ENCODE results near the gene TRIM54. TPM values are rescaled to one million over a fixed set of nuclear protein-coding genes. Genes with fewer than 3 reads are reported as not detected.

The TRIM54 gene
- total RNA-seq, 2 donors from 2014 or later, result 0.86 to 2.2 TPM

GRCh38 chr2:27353762-27354596 is 71.8 kb downstream of the TRIM54 start:
- no peak for DNase-seq
- peaks cover 11% of the 10 kb centered on the region for H3K9me3 ChIP-seq (ENCODE audit: control insufficient read depth, low read length)
- no peaks in the 10 kb centered on the region for H3K27me3 ChIP-seq (ENCODE audit: control insufficient read depth, insufficient read depth, low read length, poor library complexity, severe bottlenecking)
- H3K9ac ChIP-seq (ENCODE audit: extremely low read depth, low read length, poor library complexity, severe bottlenecking), result no peak overlapping the region
- H3K4me3 Mint-ChIP-seq, result peak overlapping the region; percentile 94
- H3K27ac ChIP-seq (ENCODE audit: low read depth, low read length), result no peak overlapping the region
- no peak overlapping the region for H3K4me3 ChIP-seq (ENCODE audit: low read length)
- peak overlapping the region; percentile 25 for H3K27ac Mint-ChIP-seq
- H3K27me3 Mint-ChIP-seq (ENCODE audit: insufficient read depth), result no peaks in the 10 kb centered on the region
- 94% methylated on average over 6 to 7 of the region's 7 CpGs for WGBS, 2 experiments (ENCODE audit: insufficient coverage in 1 of 2, insufficient read length in 1 of 2)
- no peaks in the 10 kb centered on the region for H3K4me1 ChIP-seq (ENCODE audit: control insufficient read depth, insufficient read depth, low read length)
- H3K4me1 Mint-ChIP-seq, result peaks cover 20% of the 10 kb centered on the region
- H3K36me3 ChIP-seq (ENCODE audit: control insufficient read depth, insufficient read depth, low read length), result no peaks in the 10 kb centered on the region
- peaks cover 26% of the 10 kb centered on the region for H3K36me3 Mint-ChIP-seq (ENCODE audit: low read depth)
- TF ChIP-seq CTCF (conservative IDR thresholded peaks at IDR 0.05), result no peak
- H3K9me3 Mint-ChIP-seq, result peaks cover 13% of the 10 kb centered on the region

- Histone ChIP-seq H3K36me3 (ENCODE audit: control insufficient read depth, insufficient read depth, low read length) (no peaks in the 10 kb centered on the region), H3K9me3 (ENCODE audit: control insufficient read depth, low read length) (peaks cover 11% of the 10 kb centered on the region), H3K27ac (ENCODE audit: low read depth, low read length) (no peak overlapping the region), H3K4me3 (ENCODE audit: low read length) (peak overlapping the region; percentile 91), H3K4me1 (ENCODE audit: control insufficient read depth, insufficient read depth, low read length) (no peaks in the 10 kb centered on the region), H3K27me3 (ENCODE audit: control insufficient read depth, insufficient read depth, low read length, poor library complexity, severe bottlenecking) (no peaks in the 10 kb centered on the region), H3K9ac (ENCODE audit: extremely low read depth, low read length, poor library complexity, severe bottlenecking) (no peak overlapping the region)
- DNase-seq, result no peak
- Mint-ChIP-seq H3K4me1 (peaks cover 20% of the 10 kb centered on the region), H3K4me3 (peak overlapping the region; percentile 94), H3K36me3 (ENCODE audit: low read depth) (peaks cover 23% of the 10 kb centered on the region), H3K27me3 (ENCODE audit: insufficient read depth) (no peaks in the 10 kb centered on the region), H3K27ac (peak overlapping the region; percentile 25), H3K9me3 (peaks cover 13% of the 10 kb centered on the region)
- no peak for TF ChIP-seq CTCF (conservative IDR thresholded peaks at IDR 0.05)
- 94 to 96% methylated on average over 6 to 7 of the region's 7 CpGs for WGBS, 2 experiments (ENCODE audit: insufficient coverage in 1 of 2, insufficient read length in 1 of 2)
Measured at GRCh38 chr2:27354597-27354927, 72.3 kb downstream of the TRIM54 start.

- H3K4me1 ChIP-seq (ENCODE audit: control insufficient read depth, insufficient read depth, low read length), result no peaks in the 10 kb centered on the region
- peaks cover 22% of the 10 kb centered on the region for H3K36me3 Mint-ChIP-seq (ENCODE audit: low read depth)
Measured at GRCh38 chr2:27356056-27356381, 73.8 kb downstream of the TRIM54 start.

More at GRCh38 chr2:27356056-27356381, 73.8 kb downstream of the TRIM54 start:
- Histone ChIP-seq H3K9ac (ENCODE audit: extremely low read depth, low read length, poor library complexity, severe bottlenecking) (peak overlapping the region; percentile 94), H3K9me3 (ENCODE audit: control insufficient read depth, low read length) (peaks cover 16% of the 10 kb centered on the region), H3K27ac (ENCODE audit: low read depth, low read length) (peak overlapping the region; percentile 98), H3K27me3 (ENCODE audit: control insufficient read depth, insufficient read depth, low read length, poor library complexity, severe bottlenecking) (no peaks in the 10 kb centered on the region), H3K4me3 (ENCODE audit: low read length) (peak overlapping the region; percentile 91), H3K36me3 (ENCODE audit: control insufficient read depth, insufficient read depth, low read length) (no peaks in the 10 kb centered on the region)
- DNase-seq, result peak; percentile 84
- peak overlapping the region; percentile 94 for H3K4me3 Mint-ChIP-seq
- no peaks in the 10 kb centered on the region for H3K27me3 Mint-ChIP-seq (ENCODE audit: insufficient read depth)
- peaks cover 14% of the 10 kb centered on the region for H3K9me3 Mint-ChIP-seq
- 0 to 1% methylated on average over 7 to 12 of the region's 12 CpGs for WGBS, 2 experiments (ENCODE audit: insufficient coverage in 1 of 2, insufficient read length in 1 of 2)
- H3K4me1 Mint-ChIP-seq, result peaks cover 20% of the 10 kb centered on the region
- TF ChIP-seq CTCF (conservative IDR thresholded peaks at IDR 0.05), result no peak
- peak overlapping the region; percentile 100 for H3K27ac Mint-ChIP-seq
